ENCODE data around the gene KIF27.
"Not testable (repeated sequence)": the region's sequence is repeated elsewhere in the genome, so short reads cannot be mapped to it uniquely, and the experiment has no call there.

KIF27 gene, protein sequence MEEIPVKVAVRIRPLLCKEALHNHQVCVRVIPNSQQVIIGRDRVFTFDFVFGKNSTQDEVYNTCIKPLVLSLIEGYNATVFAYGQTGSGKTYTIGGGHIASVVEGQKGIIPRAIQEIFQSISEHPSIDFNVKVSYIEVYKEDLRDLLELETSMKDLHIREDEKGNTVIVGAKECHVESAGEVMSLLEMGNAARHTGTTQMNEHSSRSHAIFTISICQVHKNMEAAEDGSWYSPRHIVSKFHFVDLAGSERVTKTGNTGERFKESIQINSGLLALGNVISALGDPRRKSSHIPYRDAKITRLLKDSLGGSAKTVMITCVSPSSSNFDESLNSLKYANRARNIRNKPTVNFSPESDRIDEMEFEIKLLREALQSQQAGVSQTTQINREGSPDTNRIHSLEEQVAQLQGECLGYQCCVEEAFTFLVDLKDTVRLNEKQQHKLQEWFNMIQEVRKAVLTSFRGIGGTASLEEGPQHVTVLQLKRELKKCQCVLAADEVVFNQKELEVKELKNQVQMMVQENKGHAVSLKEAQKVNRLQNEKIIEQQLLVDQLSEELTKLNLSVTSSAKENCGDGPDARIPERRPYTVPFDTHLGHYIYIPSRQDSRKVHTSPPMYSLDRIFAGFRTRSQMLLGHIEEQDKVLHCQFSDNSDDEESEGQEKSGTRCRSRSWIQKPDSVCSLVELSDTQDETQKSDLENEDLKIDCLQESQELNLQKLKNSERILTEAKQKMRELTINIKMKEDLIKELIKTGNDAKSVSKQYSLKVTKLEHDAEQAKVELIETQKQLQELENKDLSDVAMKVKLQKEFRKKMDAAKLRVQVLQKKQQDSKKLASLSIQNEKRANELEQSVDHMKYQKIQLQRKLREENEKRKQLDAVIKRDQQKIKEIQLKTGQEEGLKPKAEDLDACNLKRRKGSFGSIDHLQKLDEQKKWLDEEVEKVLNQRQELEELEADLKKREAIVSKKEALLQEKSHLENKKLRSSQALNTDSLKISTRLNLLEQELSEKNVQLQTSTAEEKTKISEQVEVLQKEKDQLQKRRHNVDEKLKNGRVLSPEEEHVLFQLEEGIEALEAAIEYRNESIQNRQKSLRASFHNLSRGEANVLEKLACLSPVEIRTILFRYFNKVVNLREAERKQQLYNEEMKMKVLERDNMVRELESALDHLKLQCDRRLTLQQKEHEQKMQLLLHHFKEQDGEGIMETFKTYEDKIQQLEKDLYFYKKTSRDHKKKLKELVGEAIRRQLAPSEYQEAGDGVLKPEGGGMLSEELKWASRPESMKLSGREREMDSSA (N-terminal part only)

DNA sequence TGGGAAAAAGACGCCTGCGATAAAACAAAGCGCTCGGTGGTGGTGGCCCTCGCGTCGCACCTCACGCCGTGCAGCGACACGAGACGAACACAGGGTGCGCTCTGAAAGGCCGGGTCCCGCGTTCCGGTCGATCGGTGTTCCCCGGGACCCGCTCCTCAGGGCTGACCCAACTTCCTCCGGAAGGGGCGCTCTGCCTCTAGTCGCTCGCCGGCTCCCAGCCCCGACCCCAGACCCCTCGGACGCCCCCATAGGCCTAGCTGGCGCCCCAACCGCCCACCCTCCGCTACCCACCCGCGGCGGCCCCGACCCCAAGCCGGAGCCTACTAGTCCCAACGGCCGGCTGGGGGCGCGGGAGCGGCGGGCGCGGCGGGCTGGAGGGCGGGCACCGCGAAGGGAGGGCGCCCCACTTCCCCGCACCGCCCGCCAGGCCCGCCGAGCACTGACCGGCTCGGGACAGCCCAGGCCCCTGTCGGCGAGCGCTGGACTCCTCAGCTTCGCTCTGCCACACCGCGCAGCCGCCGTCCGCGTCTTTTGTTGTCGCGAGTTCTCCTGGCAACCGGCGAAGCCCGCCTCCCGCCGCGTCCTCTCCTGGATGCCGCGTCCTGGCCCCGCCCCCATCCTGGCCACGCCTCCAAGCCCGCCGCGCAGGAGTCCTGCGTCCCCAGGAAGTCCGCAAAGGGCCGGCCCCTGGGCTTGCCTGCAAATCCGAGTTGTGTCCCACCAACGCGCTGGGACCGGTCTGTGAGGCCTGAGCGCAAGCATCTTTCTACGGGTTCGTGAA is at the start of gene KIF27:
Gene KIF27, minus strand, starts transcription at position 506 of the 781 bp plus-strand sequence. CDS start 5,841 bp downstream, outside the sequence.
- peak; percentile 94 for DNase-seq

DNA sequence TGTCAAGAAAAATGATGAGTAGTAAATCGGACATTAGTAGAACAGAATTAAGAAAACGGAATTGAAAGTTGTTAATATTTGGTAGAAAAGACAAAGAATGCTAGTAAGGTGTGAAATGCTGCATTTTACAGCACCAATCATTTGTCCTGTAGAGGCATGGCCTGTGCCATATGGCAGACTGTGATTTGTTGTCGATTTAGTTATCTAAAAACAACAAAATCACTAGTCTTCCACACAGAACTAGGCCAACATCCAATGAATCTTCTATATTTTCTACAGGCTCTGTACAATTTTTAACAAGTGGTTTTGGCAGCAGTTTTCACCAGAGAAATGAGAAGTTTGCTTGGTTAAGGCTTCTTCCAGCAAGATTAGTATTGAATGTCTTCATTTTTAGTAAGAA is 48.4 kb upstream of the KIF27 start:
- no peak for DNase-seq

DNA sequence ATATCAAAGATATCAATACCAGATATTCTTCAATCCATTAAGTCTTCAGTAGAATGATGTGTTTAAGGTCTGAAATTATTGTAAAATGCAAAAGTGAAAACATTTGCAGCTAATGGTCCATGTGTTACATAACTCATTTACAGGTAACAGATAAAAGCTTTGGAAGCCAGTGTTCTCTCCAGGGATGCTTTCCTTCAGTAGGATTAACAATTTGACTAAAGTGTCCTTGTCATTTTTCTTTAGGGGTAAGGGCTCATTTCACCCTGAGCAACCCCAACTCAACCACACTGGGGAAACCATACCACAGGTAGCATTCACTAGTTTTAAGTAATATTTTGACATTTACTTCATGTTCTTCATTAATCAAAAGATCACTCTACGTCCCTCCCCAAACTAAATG is 45.8 kb upstream of the KIF27 start:
- no peak for DNase-seq

DNA sequence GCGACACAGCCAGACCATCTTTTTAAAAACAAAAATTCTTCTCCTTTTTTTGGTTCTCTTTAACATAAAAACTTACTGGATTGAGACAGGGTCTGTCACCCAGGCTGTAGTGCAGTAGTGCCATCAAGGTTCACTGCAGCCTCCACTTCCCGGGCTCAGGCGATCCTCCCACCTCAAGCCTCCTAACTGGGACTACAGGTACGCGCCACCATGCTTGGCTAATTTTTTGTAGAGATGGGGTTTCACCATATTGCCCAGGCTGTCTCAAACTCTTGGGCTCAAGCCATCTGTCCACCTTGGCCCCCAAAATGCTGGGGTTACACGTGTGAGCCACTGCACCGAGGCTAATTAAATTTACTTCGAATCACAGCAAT is 45.0 kb upstream of the KIF27 start:
- no peak for DNase-seq

DNA sequence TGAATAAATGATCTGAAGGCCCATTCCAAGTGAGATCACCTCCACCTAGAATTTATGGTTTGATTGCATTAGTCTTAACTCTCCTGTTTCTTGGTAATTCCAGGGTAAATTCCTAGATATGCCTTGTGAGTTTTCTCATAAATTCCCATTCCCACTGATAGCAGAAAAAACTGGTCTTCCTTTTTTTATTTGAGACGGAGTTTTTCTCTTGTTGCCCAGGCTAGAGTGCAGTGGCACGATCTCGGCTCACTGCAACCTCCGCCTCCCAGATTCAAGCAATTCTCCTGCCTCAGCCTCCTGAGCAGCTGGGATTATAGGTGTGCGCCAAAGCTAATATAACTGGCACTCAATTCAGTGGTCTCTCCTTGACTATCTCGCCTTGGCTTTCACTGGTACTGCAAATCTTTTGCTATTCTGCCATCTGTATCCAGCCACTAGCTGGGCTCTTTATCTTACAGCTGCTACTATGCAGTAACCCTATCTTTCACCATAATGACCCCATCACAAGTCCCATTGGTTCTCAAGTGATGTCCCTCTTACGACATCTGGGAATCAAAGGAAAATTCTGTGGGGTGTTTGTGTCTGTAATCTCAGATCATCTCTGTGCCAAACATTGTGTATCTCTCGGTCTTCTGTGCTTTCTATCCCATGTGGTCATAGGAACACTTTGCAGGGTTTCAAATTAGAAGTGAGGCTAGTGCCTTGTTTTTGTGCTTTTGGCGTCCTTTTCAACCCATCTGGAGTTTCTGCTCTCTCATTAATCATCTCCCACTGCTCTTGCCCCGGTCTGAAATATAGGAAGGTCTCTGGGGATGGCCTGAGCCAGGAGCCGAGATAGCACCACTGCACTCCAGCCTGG is 44.3 kb upstream of the KIF27 start:
- peak; percentile 42 for DNase-seq

DNA sequence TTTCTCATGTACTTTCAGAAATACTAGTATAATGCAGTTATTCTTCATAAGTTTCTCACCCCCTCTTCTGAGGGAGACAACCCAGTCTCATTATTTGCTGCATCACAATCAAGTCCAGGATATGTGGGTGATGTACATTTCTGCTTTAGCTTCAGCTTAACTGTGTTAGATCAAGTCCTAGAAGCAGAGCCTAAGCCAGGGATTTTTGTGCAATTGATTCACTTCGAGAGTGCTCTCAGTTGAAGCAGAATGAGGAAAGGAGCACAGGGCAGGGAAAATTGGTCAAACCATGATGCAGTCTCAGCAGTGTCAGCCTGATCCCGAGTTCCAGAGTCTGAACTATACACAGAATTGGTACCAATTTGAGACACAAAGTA is 43.7 kb upstream of the KIF27 start:
- DNase-seq: peak; percentile 19

DNA sequence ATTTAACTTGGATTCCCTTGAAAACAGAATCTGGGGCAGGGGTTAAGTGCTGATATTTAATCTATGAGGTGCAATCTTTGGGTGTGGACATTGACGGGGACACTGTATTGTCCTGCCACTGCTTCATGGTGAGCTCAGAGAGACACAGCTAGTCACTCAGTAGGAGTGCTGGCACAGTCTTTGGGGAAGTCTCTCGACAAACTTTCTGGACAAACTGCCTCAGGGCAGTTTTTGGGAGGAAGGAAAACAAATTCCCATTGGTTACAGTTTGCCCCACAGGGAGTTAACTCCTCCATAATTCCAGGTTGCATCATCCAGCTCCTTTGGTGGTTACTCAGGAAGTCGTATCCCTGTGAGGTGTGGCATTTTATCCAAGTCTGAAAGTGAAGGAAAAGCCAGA is 40.9 kb upstream of the KIF27 start:
- DNase-seq: no peak

DNA sequence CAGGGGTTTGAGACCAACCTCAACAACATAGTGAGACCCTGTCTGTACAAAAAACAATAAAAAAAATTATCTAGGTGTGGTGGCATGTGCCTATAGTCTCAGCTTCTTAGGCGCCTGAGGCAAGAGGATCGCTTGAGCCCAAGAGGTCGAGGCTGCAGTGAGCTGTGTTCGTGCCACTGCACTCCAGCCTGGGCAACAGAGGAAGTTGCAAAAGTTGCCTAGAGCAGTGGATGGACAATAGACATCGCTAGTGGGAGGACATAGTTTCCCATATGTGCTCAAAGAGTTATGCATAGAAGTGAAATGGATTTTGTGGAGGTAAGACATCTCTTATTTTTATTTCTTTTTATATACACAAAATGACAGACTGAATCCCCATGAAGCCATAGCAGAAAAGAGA is 39.8 kb upstream of the KIF27 start:
- no peak for DNase-seq

DNA sequence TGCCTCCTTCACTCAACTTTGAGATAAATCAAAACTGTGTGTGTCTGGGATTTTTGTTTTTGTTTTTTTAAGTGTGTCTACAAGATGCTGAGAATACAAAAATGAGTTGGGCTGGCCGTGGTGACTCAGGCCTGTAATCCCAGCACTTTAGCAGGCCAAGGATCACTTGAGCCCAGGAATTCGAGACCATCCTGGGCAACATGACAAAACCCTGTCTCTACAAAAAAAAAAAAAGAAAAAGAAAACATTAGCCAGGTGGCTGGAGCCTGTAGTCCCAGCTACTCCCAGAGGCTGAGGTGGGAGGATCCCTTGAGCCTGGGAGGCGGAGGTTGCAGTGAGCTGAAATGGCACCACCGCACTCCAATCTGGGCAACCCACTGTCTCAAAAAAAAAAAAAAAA is 37.8 kb upstream of the KIF27 start:
- no peak for DNase-seq

DNA sequence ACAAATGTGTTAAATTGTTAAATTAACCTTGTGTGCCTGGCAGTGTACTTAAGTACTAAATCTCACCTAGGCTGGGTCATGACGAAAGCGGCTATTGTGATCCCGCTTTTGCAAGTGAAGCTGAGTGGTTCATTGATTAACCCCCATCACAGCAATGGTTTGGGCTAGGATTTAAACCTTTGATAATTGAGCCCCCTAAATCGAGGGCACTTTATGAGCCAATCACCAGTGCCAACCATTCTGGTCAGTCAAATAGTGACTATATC is 35.9 kb upstream of the KIF27 start:
- no peak for DNase-seq

DNA sequence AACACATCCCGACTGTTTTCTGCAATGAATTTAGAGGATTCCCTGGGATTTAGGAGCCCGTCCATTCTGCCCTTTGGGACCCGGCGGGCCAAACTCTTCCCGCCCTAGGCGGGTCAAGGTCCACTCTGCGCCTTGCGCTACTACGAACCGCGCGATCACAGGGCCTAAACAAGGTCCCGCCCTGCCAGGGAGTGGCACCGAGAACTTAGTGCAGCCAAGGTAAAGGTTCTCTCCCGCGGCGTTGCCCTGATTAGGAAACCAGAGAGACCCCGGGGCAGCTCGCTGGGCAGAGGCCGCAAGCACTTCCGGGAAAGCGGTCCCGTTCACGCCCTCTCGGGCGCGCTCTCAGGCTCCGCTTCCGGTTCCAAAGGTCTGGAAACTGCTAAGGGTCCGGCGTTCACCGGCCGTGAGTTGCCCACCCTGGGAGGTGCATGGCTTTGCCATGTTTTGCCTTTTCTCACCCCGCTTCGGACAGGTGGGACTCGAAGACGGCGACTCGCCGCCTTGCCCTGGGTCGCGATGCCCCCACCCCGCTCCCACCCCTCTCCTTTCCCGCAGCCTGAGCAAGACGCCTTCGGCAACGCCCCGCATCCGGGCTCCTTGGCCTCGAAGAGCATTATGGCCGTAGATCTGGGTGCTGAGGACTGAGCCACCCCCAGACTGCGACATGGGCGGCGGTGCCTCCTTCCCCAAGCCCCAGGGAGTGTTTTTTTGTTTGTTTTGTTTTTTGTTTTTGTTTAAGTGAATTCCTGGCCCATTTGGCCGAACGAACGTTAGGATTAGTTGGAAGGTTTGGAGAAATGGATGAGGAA is 35.4 kb upstream of the KIF27 start:
- DNase-seq: peak; percentile 84

DNA sequence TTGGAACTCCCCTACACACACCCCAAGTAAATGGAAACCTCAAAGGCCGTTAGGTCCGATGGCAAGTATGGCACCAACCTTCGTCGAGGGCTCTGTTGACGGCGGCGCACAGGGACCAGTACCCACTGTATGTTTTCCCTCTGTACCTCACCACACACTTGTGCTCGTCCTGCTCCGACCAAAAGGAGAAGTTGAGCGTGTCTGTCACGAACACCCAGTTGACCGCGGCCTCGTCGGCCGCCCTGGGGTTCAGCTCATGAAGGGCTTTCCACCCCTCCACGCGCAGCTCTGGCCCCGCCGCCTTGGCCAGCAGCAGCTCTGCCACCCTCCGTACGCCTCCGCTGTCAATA is 34.8 kb upstream of the KIF27 start:
- peak; percentile 57 for DNase-seq

DNA sequence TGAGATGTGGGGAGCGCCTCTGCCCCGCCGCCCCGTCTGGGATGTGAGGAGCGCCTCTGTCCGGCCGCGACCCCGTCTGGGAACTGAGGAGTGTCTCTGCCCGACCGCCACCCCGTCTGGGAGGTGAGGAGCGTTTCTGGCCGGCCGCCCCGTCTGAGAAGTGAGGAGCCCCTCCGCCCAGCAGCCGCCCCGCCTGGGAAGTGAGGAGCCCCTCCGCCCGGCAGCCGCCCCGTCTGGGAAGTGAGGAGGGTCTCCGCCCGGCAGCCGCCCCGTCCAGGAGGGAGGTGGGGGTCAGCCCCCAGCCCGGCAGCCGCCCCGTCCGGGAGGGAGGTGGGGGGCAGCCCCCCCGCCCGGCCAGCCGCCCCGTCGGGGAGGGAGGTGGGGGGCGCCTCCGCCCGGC is 26.9 kb upstream of the KIF27 start:
- DNase-seq: not testable (repeated sequence)

DNA sequence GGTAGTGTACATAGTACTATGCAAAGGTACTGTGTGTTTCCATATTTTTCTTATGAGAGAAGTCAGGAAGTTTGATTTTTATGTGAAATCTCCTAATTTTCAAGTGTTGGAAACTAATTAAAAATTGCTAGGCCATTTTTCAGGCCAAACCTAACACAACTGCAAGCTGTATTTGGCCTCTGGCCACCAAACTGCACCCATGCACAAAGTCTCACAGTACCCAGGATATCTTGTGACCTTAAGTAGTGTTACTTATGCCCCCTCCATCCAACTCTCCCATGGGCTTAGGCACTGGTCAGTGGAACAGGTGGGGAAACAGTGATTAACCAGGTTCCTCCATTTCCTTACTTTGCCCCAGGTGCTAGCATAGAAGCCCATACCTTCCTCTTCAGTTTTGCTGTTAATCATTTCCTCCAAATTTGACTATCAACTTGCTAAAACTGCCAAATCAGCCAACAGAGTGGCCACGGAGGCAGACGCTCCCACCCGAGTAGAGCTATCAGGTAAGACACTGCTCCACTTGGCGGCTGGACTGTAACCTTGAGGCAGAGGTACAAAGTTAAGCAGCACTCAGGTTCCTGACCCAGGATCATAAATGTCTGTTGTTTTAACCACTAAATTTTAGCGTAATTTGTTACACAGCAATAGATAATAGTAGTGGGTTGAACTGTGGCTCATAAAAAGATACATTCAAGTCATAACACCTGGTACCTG is 19.5 kb upstream of the KIF27 start:
- no peak for DNase-seq

DNA sequence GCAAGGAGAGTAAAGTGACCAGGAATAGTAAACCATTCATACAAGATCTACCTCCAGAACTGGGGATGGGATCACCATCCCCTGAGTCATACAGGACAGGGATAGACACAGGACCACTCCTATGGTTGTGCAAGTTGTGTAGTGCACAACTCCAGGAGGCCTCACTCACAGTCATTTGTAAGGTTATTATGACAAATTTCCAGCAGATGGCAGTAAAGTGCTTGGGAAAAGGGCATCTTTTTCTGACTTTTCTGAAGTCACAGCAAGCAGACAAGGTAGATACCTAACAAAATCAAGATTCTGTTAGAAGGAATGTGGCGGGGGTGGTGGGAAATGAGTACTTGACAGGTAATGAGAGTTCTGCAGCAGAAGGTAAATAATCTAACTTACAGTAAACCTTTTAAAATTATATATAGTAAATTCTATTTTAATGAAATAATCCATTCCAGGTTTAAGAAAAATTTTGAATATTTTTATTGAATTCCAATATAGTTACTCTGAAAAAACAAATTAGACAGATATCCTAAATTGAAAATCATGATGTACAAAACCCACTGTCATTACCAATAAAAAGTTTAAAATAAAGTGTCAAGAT is 16.7 kb upstream of the KIF27 start:
- DNase-seq: peak; percentile 84

DNA sequence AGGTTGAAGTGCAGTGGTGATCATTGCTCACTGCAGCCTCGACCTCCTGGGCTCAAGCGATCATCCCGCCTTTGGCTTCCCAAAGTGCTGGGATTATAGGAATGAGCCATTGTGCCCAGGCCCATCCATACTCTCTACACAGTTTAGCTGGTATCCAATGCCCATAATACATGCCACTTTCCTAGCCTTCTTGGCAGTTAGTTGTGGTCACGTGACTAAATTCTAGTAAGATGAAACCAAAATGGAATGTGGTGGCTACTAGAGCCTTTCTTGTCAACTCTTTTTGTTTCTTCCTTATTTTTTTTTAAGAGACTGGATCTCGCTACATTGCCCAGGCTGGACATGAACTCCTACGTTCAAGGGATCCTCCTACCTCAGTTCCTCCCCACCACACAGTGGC is 15.3 kb upstream of the KIF27 start:
- DNase-seq: no peak

DNA sequence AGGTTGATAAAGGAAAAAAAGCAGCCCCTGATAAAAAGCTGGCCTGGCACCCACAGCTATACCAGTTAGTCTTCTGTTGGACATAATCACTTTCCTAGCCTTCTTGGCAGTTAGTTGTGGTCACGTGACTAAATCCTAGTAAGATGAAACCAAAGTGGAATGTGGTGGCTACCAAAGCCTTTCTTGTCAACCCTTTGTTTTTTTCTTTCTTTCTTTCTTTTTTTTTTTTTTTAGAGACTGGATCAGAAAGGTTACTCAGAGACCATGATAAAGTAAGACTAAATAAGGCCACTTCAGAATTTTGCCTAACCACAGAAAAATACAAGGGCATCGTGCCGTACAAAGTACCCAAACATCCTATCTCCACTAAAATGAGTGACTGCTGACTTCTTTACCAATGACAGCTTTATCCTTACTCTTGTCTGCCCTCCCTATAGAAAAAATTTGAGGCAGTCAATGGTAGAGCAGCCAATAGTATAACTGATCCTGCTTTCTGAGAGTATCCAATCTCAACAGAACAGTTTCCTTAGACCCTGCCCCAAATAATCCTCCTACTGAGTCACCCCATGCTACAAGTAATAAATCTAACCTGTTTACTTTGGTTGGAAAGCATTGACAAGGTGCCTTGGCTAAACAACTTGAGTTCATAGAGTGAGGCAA is 14.2 kb upstream of the KIF27 start:
- peak; percentile 21 for DNase-seq

DNA sequence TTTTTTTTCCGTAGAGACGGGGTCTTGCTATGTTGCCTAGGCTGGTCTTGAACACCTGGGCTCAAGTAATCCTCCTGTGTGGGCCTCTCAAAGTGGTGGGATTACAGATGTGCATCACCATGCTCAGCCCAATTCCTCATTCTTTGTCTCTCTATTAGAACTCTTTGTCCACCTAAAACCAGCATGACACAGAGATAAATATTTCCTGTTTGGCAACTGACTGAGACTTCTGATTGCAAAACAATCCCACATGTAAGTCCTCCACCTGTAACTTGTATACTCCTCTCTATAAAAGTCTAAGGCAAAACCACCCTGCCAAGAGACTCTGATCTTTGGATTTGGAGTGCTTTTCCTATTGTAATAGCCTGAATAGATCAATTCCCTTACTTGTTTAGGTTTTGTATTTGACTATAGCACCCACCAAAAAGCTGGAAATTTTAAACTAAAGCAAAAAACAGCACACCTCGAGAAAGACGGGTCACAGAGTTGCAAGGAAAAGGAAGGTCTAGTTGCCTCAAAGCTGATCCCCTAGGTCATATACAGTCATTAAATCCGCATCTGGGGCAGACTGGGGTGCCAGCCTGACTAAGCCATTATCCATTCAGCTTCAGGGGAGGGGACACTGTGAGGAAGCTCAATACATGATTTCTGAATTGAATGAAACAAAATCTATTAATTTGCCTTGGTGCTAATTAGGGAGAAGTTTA is 13.5 kb upstream of the KIF27 start:
- no peak for DNase-seq

DNA sequence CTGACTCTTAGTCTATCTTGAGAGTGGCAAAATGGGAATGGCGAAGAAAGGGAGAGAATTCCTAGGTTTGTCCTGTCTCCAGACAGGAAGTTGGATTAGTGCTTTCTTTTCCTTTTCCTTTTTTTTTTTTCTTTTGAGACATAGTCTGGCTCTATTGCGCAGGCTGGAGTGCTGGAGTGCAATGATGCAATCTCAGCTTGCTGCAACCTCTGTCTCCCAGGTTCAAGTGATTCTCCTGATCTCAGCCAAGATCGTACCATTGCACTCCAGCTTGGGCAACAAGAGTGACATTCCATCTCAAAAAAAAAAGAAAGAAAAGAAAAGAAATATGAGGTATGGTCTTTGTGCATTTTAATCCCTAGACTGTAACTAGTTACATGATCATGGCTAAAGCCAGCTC is 12.6 kb upstream of the KIF27 start:
- DNase-seq: no peak
